GM10266 (cell line): ENCODE data around the gene HSD3B1.

Experiments
- DNase-seq: peaks from one replicate; pipeline ENCODE4 v3.0.0; 2012; ENCODE audit errors: extremely low spot score
- TF ChIP-seq, protein P1 (sequence below): IDR thresholded peaks from 2 replicates; pipeline ENCODE4 v1.5.1; 2012; ENCODE audit warnings: mild to moderate bottlenecking, low read depth; ENCODE audit not compliant: control insufficient read depth, insufficient read depth; ENCODE audit errors: missing control alignments

Gene HSD3B1

DNA sequence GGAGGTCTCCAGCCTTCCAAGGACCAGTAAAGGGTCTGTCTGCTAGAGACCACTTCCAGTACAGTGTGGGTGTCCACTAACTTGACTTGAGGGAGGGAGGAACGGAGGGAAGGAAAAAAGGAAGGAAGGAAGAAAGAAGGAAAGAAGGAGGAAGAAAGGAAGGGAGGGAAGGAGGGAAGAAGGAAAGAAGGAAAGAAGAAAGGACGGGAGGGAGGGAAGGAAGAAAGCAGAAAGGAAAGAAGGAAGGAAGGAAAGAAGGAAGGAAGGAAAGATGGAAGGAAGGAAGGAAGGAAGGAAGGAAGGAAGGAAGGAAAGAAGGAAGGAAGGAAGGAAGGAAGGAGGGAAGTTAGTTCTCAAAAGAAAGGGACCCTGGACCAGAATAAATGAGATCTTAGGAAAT lies 26.8 kb upstream of the HSD3B1 start:
- TF ChIP-seq, protein P1, sequence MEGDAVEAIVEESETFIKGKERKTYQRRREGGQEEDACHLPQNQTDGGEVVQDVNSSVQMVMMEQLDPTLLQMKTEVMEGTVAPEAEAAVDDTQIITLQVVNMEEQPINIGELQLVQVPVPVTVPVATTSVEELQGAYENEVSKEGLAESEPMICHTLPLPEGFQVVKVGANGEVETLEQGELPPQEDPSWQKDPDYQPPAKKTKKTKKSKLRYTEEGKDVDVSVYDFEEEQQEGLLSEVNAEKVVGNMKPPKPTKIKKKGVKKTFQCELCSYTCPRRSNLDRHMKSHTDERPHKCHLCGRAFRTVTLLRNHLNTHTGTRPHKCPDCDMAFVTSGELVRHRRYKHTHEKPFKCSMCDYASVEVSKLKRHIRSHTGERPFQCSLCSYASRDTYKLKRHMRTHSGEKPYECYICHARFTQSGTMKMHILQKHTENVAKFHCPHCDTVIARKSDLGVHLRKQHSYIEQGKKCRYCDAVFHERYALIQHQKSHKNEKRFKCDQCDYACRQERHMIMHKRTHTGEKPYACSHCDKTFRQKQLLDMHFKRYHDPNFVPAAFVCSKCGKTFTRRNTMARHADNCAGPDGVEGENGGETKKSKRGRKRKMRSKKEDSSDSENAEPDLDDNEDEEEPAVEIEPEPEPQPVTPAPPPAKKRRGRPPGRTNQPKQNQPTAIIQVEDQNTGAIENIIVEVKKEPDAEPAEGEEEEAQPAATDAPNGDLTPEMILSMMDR = no peak
- no peak for DNase-seq

DNA sequence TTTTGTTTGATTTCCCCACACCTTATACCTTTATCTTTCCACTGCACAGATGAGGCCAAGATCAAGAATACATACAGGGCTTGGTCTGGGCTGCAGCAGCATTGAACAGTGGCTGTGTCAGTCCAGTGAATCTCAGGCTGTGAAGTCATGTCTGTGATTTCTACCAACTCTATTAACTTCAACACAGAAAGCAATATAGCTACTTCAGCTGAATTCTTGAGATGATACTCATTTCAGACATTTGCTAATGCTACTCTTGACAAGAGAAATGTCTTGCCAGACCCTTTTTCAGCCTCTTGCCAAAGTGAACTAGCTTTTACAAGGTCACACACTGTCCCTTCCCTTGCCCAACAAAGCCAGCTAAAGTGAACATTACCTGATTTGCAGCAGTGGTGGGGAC lies 25.1 kb upstream of the HSD3B1 start:
- DNase-seq = no peak
- TF ChIP-seq, protein P1 = no peak

DNA sequence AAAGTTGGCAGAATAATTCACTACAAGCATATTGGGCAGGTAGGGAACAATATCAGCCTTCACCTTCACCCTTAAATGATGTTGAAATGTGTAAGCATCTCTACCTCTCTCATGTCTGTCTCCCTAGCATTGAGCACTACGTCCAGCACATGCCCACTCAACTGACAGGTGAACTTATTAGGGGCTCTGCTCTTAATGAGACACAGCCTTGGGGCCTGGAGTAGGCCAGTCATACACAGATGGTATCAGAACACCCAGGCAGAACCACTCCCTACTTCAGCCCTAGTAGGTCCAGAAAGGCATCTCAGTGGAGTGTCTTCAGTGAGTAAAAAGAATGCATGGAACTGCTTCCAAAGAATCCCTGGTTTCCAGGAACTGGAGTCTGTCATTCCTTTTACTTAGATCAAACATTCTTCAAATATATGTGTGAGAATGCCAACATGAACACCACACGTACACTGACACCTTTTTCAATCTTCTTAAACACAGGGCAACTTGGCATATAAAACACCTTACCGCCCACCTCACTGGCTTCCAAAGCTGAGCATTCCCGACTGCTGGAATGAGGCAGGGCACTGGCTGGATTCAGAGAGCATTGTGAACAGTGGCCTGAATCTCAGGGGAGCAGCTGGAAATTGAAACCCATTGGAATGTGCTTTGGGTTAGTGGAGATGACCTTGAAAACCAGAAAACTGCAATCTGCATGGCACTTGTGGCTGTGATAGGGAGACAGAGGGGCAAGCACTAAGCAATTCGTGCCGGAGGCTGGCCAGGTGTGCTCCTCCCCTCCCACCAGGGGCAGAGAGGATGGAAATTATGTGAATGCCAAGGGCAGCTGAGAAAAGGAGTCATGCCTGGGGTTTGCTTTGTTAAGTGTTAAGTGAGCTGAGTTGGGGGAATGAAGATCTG lies 24.2 kb upstream of the HSD3B1 start:
- no peak for DNase-seq

DNA sequence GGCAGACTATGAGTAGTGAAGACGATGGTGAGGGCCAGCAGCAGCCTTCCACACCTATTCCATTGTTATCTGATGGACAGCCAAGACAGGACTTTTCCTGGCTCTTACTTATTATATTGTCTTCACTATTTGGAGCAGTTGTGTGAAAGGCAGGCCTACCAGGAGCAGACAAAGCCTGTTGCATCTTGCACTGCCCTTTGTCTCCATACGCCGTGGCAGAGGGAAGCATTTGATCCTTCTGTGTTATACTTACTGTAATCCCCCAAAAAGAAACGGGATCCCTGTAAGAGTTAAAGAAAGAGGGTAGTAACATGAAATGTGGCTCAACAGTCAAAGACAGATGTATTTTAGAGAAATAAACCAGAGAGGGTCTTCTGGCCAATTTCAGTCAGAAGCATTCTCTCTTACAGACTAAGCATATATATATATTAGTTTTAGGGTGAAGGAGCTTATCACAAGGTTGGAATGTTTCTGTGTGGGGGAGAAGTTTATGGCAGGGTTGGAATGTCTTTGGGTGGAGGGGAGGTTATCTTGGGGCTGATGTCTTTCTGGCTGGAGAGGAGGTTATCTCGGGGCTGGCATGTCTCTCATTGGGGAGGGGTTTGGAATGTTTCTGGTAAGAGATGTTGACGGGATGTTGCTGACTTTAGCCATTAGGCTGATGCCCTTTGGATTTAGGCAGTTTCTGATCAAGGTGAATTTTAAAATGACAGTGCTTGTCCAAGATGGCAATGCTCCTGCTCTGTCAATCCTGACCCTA lies 23.4 kb upstream of the HSD3B1 start:
- TF ChIP-seq, protein P1 = no peak
- no peak for DNase-seq

More for the DNA sequence above, 24.2 kb upstream of the HSD3B1 start:
- TF ChIP-seq, protein P1 = no peak

DNA sequence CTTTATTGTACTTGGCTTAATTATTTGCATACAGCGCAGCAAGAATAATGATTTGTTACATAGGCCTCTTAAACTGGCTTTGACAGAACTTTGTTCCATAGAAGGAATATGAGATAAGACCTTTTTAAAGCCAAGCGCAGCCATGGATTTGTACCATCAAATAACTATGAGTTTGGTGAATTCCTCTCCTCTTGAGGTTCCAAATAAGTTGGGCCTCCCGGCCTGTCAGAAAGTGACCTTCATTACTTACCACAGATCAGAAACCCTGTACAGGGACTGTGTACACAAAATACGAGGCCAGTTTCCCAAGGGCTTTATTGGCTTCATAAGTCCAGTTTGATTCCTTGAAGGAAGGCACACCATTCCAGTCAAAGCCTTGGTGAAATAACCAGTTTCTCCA lies 21.8 kb upstream of the HSD3B1 start:
- TF ChIP-seq, protein P1 = no peak
- DNase-seq = no peak

DNA sequence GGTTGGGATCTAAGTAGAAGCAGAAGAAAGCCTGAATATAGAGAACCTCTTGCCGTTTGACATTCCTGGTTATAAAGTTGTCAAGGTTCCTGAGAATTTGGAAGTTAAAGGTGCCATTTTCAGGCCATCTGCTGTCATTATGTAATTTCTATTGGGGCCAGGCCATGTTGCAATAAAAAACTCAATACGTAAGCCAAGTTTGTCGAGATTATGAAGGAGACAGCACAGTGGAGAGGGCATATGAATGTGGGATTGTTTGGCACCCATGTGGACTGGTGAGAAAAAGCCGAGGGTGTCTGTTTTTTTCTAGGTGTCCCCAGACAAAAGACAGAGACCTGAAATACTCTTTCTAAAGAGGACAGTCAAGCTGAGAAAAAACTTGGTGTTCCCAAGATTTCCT lies 18.8 kb upstream of the HSD3B1 start:
- no peak for DNase-seq
- TF ChIP-seq, protein P1 = no peak

DNA sequence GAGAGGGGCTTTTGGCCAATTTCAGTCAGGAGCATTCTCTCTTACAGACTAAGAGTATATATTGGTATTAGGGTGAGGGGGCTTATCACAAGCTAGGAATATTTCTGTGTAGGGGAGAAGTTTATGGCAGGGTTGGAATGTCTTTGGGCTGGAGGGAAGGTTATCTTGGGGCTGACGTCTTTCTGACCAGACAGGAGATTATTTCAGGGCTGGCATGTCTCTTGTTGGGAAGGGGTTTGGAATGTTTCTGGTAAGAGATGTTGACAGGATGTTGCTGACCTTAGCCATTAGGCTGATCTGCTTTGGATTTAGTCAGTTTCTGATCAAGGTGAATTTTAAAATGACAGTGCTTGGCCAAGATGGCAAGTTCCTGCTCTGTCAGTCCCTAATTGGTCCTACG lies 17.8 kb upstream of the HSD3B1 start:
- TF ChIP-seq, protein P1 = no peak
- DNase-seq = no peak
